ENCODE data around the gene NFKBIL1. TPM values are rescaled to one million over a fixed set of nuclear protein-coding genes. Genes with fewer than 3 reads are reported as not detected.

NFKBIL1 gene
- total and polyA plus RNA-seq, 9 of the 15 experiments (the other 6 are each of a cell fraction or from before 2014, with no cell fraction given) = 0.49 to 33.1 (median 7.6) TPM

DNA sequence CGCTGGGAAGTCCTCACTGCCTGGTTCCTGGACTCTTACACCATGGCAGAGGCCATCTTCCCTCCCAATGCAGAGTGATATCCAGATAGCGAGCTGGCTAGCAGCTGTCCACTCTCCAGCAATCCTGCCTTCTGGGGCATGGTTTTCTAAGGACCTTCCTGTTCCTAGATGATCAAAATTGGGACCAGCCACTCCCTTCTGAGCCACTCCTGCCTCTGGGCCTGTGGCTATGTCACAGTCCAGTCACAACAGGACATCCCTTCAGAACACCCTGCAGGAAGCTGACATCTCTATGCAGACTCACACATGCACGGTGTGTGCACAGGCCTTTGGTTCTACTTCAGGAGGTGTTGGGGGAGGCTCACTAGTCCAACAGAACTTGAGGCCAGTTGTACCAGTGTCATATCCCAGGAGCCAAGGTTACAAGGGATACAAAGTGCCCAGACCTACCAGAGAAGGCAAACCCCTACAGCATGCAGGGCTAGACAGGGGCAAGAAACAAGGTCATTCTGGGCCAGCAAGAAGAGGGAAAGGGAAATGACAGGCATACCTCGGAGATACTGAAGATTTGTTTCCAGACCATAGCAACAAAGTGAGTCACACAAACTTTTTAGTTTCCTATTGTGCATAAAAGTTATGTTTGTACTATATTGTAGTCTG, 21.3 kb upstream of the NFKBIL1 start:
- no TSS peak for BruUV-seq (replicated peaks)
- 0 out of 2 replicates have a peak, but pooled peaks cover 6% of the 10 kb centered on the region for H4K20me1 ChIP-seq (replicated peaks; ENCODE audit: control insufficient read depth, insufficient read depth, low read length)
- FAIRE-seq (peak; percentile 82), ATAC-seq (peak; percentile 38), DNase-seq (ENCODE audit: extremely low read depth in 1 of 4, low spot score in 3 of 4) (peak in 3 of 4 experiments; percentile 45 to 62 (median 56))
- peak overlapping the region; percentile 66; the same call in 2 of the 3 replicates for H3K27ac ChIP-seq (ENCODE audit: extremely low read depth, low read depth, low read length)
- no peak overlapping the region for H3K4me3 ChIP-seq
- WGBS (ENCODE audit: insufficient coverage, low coverage, missing lambda C conversion rate) = 12% methylated on average over 4 of the region's 4 CpGs
- ChIA-PET CTCF (ENCODE audit: low intra/inter-chr PET ratio) (no interaction called here), POLR2A (interaction anchor here (0.5 to 4.9 kb wide), 8 partner anchors 9 to 434 kb away, joined by 3 to 27 read pairs (median 3); partner anchors contain the start of genes DDX39B, MICA, MICB and TNF)
- peak overlapping the region; percentile 26 to 82; a peak in 1 of 4 replicates for H3K9ac ChIP-seq (ENCODE audit: insufficient read depth in 1 of 2, low read depth in 2 of 2, low read length in 2 of 2)
- peak overlapping the region; percentile 50 for H3K4me2 ChIP-seq (ENCODE audit: insufficient read depth, low read length)
- H3K79me2 ChIP-seq (ENCODE audit: control insufficient read depth, insufficient read depth, low read length) = no peaks in the 10 kb centered on the region
- H3K27me3 ChIP-seq (ENCODE audit: control insufficient read depth in 2 of 2, insufficient read depth in 2 of 2, low read length in 2 of 2) = no peaks in the 10 kb centered on the region
- no peaks in the 10 kb centered on the region for H3K9me3 ChIP-seq (replicated peaks; ENCODE audit: control insufficient read depth, insufficient read depth, low read depth, low read length)
- peaks cover 16% of the 10 kb centered on the region; the same call in 2 of the 3 replicates for H3K36me3 ChIP-seq (ENCODE audit: control insufficient read depth, insufficient read depth, low read length)
- peaks cover 10 to 20% of the 10 kb centered on the region in 2 experiments for H3K4me1 ChIP-seq (replicated peaks in 1 of 2; ENCODE audit: control insufficient read depth in 2 of 2, insufficient read depth in 2 of 2, low read length in 2 of 2)
- H3K9me1 ChIP-seq (ENCODE audit: control insufficient read depth, insufficient read depth, low read length) = no peaks in the 10 kb centered on the region
- in situ Hi-C loops (cut with MboI) (loop anchor here (25.0 kb wide), 1 partner anchor 1436 kb away; the partner anchor contains the start of genes BRD2 and HLA-DMA), intact Hi-C loops (cut with micrococcal nuclease) (loop anchor here (5.0 kb wide), 1 partner anchor 34 kb away; no protein-coding TSS in a partner anchor)
- peak overlapping the region; percentile 75 for H2AFZ ChIP-seq (ENCODE audit: low read depth, low read length)
- TF ChIP-seq, protein P1, sequence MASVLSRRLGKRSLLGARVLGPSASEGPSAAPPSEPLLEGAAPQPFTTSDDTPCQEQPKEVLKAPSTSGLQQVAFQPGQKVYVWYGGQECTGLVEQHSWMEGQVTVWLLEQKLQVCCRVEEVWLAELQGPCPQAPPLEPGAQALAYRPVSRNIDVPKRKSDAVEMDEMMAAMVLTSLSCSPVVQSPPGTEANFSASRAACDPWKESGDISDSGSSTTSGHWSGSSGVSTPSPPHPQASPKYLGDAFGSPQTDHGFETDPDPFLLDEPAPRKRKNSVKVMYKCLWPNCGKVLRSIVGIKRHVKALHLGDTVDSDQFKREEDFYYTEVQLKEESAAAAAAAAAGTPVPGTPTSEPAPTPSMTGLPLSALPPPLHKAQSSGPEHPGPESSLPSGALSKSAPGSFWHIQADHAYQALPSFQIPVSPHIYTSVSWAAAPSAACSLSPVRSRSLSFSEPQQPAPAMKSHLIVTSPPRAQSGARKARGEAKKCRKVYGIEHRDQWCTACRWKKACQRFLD (CRISPR knock-in tag; IDR thresholded peaks at IDR 0.05) = no peak
- TF ChIP-seq MCM3 (IDR thresholded peaks at IDR 0.05) (no peak), YY1 (IDR thresholded peaks at IDR 0.05; ENCODE audit: borderline replicate concordance in 1 of 3, control insufficient read depth in 1 of 3, extremely low read depth in 1 of 3, insufficient read depth in 3 of 3, insufficient read length in 1 of 3, insufficient replicate concordance in 2 of 3, low read depth in 1 of 3, low read length in 2 of 3) (peak in 1 of 3 experiments; percentile 61), NFE2L1 (tag; IDR thresholded peaks at IDR 0.05; ENCODE audit: borderline replicate concordance, low read depth) (no peak), ZFP30 (CRISPR knock-in tag; IDR thresholded peaks at IDR 0.05; ENCODE audit: borderline replicate concordance) (no peak), NR2F6 (CRISPR knock-in tag; IDR thresholded peaks at IDR 0.05) (no peak), ZNF561 (CRISPR knock-in tag; conservative IDR thresholded peaks at IDR 0.05) (no peak), ZBTB7A (IDR thresholded peaks at IDR 0.05; ENCODE audit: borderline replicate concordance, control insufficient read depth, low read depth, low read length) (no peak), ARID1B (IDR thresholded peaks at IDR 0.05) (peak; percentile 40; the same call in 1 of the 2 replicates), GABPA (tag; conservative IDR thresholded peaks at IDR 0.05; ENCODE audit: low read depth) (no peak), HNRNPUL1 (IDR thresholded peaks at IDR 0.05; ENCODE audit: low read length) (no peak), ZNF696 (CRISPR knock-in tag; conservative IDR thresholded peaks at IDR 0.05) (no peak), E2F3 (CRISPR knock-in tag; IDR thresholded peaks at IDR 0.05) (0 out of 2 replicates have a peak, but pooled peaks have one; percentile 17), TBP (optimal IDR thresholded peaks at IDR 0.05; ENCODE audit: low read depth, low read length) (no peak)
- TF ChIP-seq, protein P2, sequence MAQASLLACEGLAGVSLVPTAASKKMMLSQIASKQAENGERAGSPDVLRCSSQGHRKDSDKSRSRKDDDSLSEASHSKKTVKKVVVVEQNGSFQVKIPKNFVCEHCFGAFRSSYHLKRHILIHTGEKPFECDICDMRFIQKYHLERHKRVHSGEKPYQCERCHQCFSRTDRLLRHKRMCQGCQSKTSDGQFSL (CRISPR knock-in tag; IDR thresholded peaks at IDR 0.05) = 0 out of 2 replicates have a peak, but pooled peaks have one; percentile 19
- TF ChIP-seq, protein P2 (tag; IDR thresholded peaks at IDR 0.05) = no peak
- TF ChIP-seq, protein P3, sequence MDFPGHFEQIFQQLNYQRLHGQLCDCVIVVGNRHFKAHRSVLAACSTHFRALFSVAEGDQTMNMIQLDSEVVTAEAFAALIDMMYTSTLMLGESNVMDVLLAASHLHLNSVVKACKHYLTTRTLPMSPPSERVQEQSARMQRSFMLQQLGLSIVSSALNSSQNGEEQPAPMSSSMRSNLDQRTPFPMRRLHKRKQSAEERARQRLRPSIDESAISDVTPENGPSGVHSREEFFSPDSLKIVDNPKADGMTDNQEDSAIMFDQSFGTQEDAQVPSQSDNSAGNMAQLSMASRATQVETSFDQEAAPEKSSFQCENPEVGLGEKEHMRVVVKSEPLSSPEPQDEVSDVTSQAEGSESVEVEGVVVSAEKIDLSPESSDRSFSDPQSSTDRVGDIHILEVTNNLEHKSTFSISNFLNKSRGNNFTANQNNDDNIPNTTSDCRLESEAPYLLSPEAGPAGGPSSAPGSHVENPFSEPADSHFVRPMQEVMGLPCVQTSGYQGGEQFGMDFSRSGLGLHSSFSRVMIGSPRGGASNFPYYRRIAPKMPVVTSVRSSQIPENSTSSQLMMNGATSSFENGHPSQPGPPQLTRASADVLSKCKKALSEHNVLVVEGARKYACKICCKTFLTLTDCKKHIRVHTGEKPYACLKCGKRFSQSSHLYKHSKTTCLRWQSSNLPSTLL (IDR thresholded peaks at IDR 0.05) = no peak
